Measurements from ENCODE around the gene GABRA5.
"Not testable (repeated sequence)": the region's sequence is repeated elsewhere in the genome, so short reads cannot be mapped to it uniquely, and the experiment has no call there.

GABRA5 gene

GRCh38 chr15:26866298-26867199 is at the start of gene GABRA5:
GABRA5 (plus strand) TSS chr15:26867062; CDS start chr15:26869249, 2,187 bp downstream.
- no peak for DNase-seq (ENCODE audit: low read depth in 3 of 3)

- DNase-seq (ENCODE audit: low read depth in 3 of 3) = not testable (repeated sequence)
These were observed 35.7 kb upstream of the GABRA5 start for GRCh38 chr15:26831191-26831590.

DNA sequence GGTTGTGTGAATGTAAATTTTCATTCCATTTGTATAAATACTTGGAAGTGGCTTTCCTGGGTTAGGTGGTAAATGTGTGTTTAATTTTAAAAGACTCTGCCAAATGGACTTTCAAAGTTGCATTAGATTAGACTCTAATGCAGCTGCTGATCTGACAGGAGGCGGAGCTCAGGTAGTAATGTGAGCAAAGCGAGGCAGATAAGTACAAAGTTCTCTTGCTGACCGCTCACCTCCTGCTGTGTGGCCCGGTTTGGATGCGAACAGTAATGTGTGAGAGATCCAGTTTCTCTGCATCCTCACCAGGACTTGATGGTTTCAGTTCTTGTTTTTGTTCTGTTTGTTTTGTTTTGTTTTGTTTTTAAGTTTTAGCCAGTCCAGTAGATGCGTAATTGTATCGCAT is 34.9 kb upstream of the GABRA5 start:
- no peak for DNase-seq (ENCODE audit: low read depth in 3 of 3)

- DNase-seq (ENCODE audit: low read depth in 3 of 3) = no peak
These were observed 28.0 kb upstream of the GABRA5 start for GRCh38 chr15:26838742-26839460.

DNA sequence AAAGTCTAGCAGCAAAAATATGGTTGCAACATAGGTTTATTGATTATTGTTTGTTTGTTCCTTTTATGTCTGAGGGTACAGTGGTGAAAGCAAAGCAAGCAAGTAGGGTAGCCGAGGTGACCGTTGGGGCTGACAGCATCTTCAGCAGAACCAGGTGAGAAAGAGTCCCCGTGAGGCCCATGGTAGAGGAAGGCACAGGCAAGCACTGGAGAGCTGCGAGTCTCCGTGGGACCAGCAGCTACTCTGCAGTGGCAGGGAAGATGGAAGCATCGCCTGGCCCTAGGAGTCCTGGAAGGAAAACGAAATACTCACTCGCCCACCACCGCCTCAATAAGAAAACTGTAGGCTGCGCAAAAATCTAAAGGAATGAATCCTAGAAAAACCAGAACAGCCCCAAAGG is 25.3 kb upstream of the GABRA5 start:
- DNase-seq (ENCODE audit: low read depth in 3 of 3) = no peak

GRCh38 chr15:26841941-26842340 is 24.9 kb upstream of the GABRA5 start:
- no peak for DNase-seq (ENCODE audit: low read depth in 3 of 3)

- no peak for DNase-seq (ENCODE audit: low read depth in 3 of 3)
These were observed 24.5 kb upstream of the GABRA5 start for GRCh38 chr15:26842391-26842790.

GRCh38 chr15:26844901-26845300 is 22.0 kb upstream of the GABRA5 start:
- no peak for DNase-seq (ENCODE audit: low read depth in 3 of 3)

DNA sequence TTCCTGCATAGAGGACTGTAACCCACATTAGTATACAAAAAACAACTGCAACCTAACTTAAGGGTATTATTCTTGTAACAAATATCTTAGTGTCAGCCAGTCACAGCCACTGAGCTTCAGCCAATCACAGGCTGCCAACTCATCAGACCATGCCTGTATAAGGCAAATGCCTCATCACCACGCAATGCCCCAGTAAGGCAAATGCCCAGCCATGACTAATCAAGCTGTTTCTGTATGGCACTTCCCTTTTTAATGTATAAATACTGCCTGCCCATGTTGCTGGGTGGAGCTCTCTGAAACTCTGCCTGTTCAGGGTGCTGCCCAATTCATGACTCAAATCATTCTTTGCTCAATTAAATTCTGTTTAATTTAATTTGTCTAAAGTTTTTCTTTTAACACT is 18.4 kb upstream of the GABRA5 start:
- DNase-seq (ENCODE audit: low read depth in 3 of 3) = no peak

DNA sequence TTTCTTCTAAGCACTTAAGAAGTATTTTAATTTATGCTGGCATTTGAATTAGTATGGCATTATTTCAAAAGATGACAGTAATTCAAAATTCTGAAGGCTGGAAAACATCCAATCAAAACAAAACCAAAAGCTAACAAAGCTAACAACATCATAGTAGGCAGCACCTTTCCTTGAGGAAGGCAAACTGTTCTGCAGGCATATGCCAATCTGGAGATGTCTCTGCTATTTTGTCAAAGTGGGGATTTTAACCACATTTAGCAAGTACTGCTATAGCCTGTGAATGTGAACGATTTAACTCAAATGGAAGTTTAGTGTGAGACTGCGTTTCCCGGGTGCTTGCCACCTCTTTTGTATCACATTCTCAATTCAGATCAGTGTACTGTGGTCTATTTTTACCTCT is 16.7 kb upstream of the GABRA5 start:
- no peak for DNase-seq (ENCODE audit: low read depth in 3 of 3)

GRCh38 chr15:26852980-26853379 is 13.9 kb upstream of the GABRA5 start:
- no peak for DNase-seq (ENCODE audit: low read depth in 3 of 3)

DNA sequence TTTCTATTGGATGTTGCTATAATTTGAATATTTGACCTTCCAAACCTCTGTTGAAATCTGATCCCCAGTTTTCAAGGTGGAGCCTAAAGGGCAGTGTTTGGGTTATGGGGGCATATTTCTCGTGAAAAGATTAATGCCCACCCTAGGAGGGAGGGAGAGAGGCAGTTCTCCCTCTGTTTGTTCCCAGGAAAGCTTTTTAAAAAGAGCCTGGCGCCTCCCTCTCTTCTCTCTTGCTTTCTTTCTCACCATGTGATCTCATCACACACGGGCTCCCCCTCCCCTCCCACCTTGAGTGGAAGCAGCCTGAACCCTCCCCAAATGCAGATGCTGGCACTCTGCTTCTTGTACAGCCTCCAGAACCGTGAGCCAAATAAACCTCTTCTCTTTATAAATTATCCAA is 12.4 kb upstream of the GABRA5 start:
- DNase-seq (ENCODE audit: low read depth in 3 of 3) = no peak

GRCh38 chr15:26864664-26865191 is 2.1 kb upstream of the GABRA5 start:
- no peak for DNase-seq (ENCODE audit: low read depth in 3 of 3)

DNA sequence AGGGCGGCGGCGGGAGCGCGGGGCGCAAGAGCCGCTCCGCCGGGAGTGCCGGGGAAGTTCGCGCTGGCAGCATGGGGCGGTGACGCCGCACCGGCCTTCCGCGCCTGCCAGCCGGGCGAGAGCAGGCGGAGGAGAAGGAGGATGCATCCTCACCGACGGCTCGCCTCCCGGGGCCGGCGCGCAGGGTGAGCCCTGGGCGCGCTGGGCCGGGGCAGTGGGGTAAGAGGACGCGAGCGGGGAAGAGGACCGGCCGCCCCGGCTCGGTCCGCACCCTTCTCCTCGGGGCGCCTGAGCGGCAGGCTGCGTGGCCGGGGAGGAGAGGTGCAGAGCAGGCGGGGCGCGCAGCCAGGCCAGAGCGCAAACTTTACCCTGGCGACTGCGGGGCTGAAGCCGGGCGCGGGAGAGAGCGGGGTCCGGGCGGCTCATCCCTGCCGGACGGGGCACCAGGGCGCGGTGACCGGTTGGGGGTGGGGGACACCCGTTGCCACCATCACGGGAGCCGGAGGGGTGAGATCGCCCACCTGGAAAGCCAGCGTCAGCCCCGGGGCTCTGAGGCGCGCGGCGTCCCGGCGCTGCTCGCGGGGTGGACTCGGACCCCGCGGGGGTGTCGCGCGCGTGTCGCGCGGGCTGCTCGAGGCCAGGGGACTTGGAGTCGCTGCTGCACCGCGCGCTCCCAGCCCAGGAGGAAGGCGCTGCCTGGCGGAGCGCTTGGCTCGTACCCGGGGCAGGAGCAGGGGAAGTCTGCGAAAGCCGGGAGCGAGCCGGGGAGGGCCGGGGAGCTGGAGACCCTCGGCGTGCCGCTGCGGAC is 542 bp downstream of the GABRA5 start:
- no peak for DNase-seq (ENCODE audit: low read depth in 3 of 3)

- DNase-seq (ENCODE audit: low read depth in 3 of 3) = no peak
These were observed 1.3 kb downstream of the GABRA5 start for GRCh38 chr15:26868029-26868685.

GRCh38 chr15:26869628-26870027 is 2.8 kb downstream of the GABRA5 start:
- DNase-seq (ENCODE audit: low read depth in 3 of 3) = no peak

DNA sequence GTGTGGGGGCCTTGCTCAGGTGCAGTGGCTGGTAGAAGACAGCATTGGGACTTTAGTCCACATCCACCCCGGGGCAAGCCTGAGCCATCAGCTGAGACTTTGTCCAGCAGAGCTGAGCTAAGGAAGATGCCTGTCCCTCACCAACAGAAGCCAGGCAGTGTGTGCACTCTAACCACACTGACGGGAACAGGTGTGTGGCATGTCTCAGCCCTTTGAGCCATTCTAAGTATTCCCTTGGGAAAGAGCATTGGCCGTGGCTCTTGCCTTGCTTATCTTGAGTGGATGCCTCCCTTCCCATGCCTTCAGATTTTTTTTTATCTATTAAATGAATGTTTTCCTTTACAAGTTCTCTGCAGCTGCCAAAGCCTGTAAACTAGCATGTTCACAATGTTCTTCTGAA is 3.5 kb downstream of the GABRA5 start:
- DNase-seq (ENCODE audit: low read depth in 3 of 3) = no peak

DNA sequence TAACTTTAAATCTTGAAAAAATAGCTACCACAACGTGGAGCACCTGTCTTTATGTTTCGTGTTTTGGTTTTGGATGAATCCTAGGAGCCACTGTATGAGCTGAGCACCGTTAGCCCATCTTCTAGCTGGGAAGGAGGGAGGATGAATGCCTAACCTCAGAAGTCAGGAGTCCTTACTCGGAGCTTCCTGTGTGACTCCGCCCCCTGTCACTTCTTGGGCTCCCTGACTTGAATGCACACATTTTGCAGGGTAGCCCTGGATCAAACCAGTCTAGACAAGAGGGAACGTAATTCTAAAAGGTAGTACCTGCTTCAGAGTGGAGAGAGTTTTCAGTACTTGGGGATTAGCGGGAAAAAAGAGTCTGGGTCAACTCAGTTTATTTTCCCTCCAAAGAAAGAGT is 5.3 kb downstream of the GABRA5 start:
- no peak for DNase-seq (ENCODE audit: low read depth in 3 of 3)

DNA sequence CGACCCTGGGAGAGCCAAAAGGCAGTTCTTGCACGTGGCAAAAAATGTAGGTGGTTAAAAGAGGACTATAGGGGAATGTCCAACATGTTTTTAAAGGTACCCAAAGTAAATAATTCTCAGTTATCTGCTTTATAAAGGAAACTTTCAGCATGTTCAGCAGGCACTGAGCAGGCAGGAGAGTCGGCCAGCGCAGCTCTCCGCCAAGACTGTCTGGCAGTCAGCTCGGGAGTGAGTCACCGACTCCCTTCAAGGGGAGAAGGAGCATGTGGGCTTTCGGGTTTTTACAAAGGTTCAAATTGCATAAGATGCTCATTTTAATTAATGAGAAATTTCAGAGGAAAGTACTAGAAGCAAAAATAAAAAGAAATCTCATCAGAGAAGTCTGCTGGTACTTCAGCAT is 7.0 kb downstream of the GABRA5 start:
- DNase-seq (ENCODE audit: low read depth in 3 of 3) = no peak

DNA sequence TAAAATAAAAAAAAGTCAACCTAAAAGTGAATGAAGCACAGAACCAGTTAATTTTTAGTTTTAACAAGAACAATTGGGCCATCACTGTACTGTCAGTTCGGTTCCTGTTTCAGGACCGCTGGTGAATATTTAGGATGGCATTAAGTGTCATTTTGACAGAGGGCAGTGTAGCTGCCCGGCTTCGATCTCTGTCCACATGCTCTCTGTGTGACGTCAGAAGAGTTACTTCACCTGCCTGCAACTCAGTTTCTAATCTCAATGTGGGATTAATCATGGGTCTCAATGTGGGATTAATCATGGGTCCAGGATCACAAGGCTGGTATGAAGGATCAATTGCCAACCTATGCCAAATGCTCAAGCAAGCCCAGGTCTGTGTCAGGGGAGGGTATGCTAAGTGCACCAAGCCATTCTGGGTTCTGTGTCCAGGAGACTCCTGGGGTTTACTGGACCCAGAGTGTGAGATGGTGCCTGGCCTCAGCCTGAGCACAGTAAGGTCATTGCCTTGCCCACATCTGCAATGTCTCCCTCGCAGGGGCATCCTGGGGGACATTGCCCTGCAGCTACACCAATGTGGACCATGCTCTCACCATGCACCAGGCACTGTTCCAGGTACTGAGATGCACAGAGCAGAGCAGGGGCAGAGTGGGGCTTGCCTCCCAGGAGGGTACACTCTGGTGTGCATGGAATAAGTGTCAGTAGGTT is 8.1 kb downstream of the GABRA5 start:
- no peak for DNase-seq (ENCODE audit: low read depth in 3 of 3)

DNA sequence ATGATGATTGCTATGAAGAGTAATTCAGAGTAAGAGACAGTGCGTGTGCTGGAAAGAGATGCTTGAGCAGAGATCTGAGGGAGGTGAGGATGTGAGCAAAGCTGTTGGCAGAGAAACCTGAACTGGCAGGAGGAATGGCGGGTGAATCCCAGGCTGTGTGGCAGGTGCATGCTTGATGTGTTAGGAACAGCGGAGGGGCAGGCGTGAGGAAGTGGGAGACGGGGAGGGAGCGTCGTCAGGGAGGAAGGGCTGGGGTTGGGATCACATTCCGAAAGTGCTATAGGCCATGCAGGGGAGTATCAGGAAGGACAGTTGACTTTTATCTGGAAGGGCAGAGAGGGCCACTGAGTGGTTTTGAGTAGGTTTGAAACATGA is 8.6 kb downstream of the GABRA5 start:
- DNase-seq (ENCODE audit: low read depth in 3 of 3) = no peak

Data from stimulated activated CD4-positive, alpha-beta T cell treated with anti-CD3 and anti-CD28 coated beads, TNF-alpha, amount 100 ng/mL, for 24 hours (primary cell).